HEK293 (cell line): Measurements from ENCODE around the gene CMTM1.

Source experiments
- GFI1B ChIP-seq: fragments of 450-650 bp; formaldehyde crosslinking; IDR thresholded peaks from 2 replicates; pipeline ENCODE4 v1.5.1; 2016; ENCODE audit warnings: missing biosample characterization, missing genetic modification characterization
- KLF8 ChIP-seq: fragments of 450-650 bp; formaldehyde crosslinking; IDR thresholded peaks from 2 replicates; pipeline ENCODE4 v1.5.1; 2016; ENCODE audit warnings: missing biosample characterization, missing genetic modification characterization
- OSR2 ChIP-seq: fragments of 450-650 bp; formaldehyde crosslinking; IDR thresholded peaks from 2 replicates; pipeline ENCODE4 v1.5.1; 2016; ENCODE audit warnings: missing biosample characterization, missing genetic modification characterization
- PRDM6 ChIP-seq: fragments of 450-650 bp; formaldehyde crosslinking; IDR thresholded peaks from 2 replicates; pipeline ENCODE4 v1.5.1; 2017; ENCODE audit warnings: missing biosample characterization, missing genetic modification characterization
- SCRT1 ChIP-seq: fragments of 450-650 bp; formaldehyde crosslinking; IDR thresholded peaks from 2 replicates; pipeline ENCODE4 v1.5.1; 2016; ENCODE audit warnings: missing biosample characterization, missing genetic modification characterization, borderline replicate concordance
- YY1 ChIP-seq: fragments of 450-650 bp; formaldehyde crosslinking; IDR thresholded peaks from 2 replicates; pipeline ENCODE4 v1.5.1; 2018; ENCODE audit warnings: missing biosample characterization, missing genetic modification characterization
- ZNF121 ChIP-seq: fragments of 450-650 bp; formaldehyde crosslinking; IDR thresholded peaks from 2 replicates; pipeline ENCODE4 v1.5.1; 2016; ENCODE audit warnings: missing biosample characterization, missing genetic modification characterization
- ZNF138 ChIP-seq: fragments of 450-650 bp; formaldehyde crosslinking; IDR thresholded peaks from 2 replicates; pipeline ENCODE4 v1.5.1; 2016; ENCODE audit warnings: missing biosample characterization, missing genetic modification characterization, borderline replicate concordance
- ZNF174 ChIP-seq: fragments of 450-650 bp; formaldehyde crosslinking; IDR thresholded peaks from 2 replicates; pipeline ENCODE4 v1.5.0; 2017; ENCODE audit warnings: missing biosample characterization, mild to moderate bottlenecking, missing genetic modification characterization
- ZNF280D ChIP-seq: fragments of 450-650 bp; formaldehyde crosslinking; IDR thresholded peaks from 2 replicates; pipeline ENCODE4 v1.5.1; 2016; ENCODE audit warnings: missing biosample characterization, missing genetic modification characterization
- ZNF324 ChIP-seq: fragments of 450-650 bp; formaldehyde crosslinking; IDR thresholded peaks from 2 replicates; pipeline ENCODE4 v1.5.1; 2016; ENCODE audit warnings: missing biosample characterization, missing genetic modification characterization
- ZNF398 ChIP-seq: fragments of 450-650 bp; formaldehyde crosslinking; IDR thresholded peaks from 2 replicates; pipeline ENCODE4 v1.5.1; 2017; ENCODE audit warnings: missing biosample characterization, missing genetic modification characterization
- ZNF423 ChIP-seq: fragments of 450-650 bp; formaldehyde crosslinking; IDR thresholded peaks from 2 replicates; pipeline ENCODE4 v1.5.1; 2016; ENCODE audit warnings: missing biosample characterization, missing genetic modification characterization
- ZNF449 ChIP-seq: fragments of 450-650 bp; formaldehyde crosslinking; IDR thresholded peaks from 2 replicates; pipeline ENCODE4 v1.5.1; 2017; ENCODE audit warnings: missing biosample characterization, mild to moderate bottlenecking, missing genetic modification characterization, moderate library complexity
- ZNF518A ChIP-seq: fragments of 450-650 bp; formaldehyde crosslinking; conservative IDR thresholded peaks from 2 replicates; pipeline ENCODE4 v1.5.1; 2016; ENCODE audit warnings: low read depth, missing biosample characterization, missing genetic modification characterization
- ZNF585B ChIP-seq: fragments of 450-650 bp; formaldehyde crosslinking; IDR thresholded peaks from 2 replicates; pipeline ENCODE4 v1.5.1; 2016; ENCODE audit warnings: missing biosample characterization, missing genetic modification characterization
- ZNF626 ChIP-seq: fragments of 450-650 bp; sonication (Bioruptor Pico); formaldehyde crosslinking; IDR thresholded peaks from 2 replicates; pipeline ENCODE4 v1.5.1; 2018; ENCODE audit warnings: missing biosample characterization, missing genetic modification characterization, inconsistent platforms
- ZNF707 ChIP-seq: fragments of 450-650 bp; formaldehyde crosslinking; IDR thresholded peaks from 2 replicates; pipeline ENCODE4 v1.5.1; 2016; ENCODE audit warnings: missing biosample characterization, missing genetic modification characterization
- ZNF776 ChIP-seq: fragments of 450-650 bp; formaldehyde crosslinking; IDR thresholded peaks from 2 replicates; pipeline ENCODE4 v1.5.0; 2017; ENCODE audit warnings: missing biosample characterization, missing genetic modification characterization, borderline replicate concordance
- ZNF792 ChIP-seq: fragments of 450-650 bp; formaldehyde crosslinking; IDR thresholded peaks from 2 replicates; pipeline ENCODE4 v1.5.1; 2016; ENCODE audit warnings: missing biosample characterization, missing genetic modification characterization
- ZNF837 ChIP-seq: fragments of 450-650 bp; formaldehyde crosslinking; IDR thresholded peaks from 2 replicates; pipeline ENCODE4 v1.5.1; 2016; ENCODE audit warnings: missing biosample characterization, missing genetic modification characterization
- ZSCAN23 ChIP-seq: fragments of 450-650 bp; formaldehyde crosslinking; IDR thresholded peaks from 2 replicates; pipeline ENCODE4 v1.5.1; 2016; ENCODE audit warnings: missing biosample characterization, missing genetic modification characterization
- ZSCAN30 ChIP-seq: fragments of 450-650 bp; IDR thresholded peaks from 2 replicates; pipeline ENCODE4 v1.5.1; 2018; ENCODE audit warnings: missing biosample characterization, mild to moderate bottlenecking, missing genetic modification characterization, moderate library complexity
- ZSCAN5A ChIP-seq: fragments of 450-650 bp; formaldehyde crosslinking; IDR thresholded peaks from 2 replicates; pipeline ENCODE4 v1.5.1; 2016; ENCODE audit warnings: missing biosample characterization, missing genetic modification characterization

CMTM1 gene

GRCh38 chr16:66549284-66550131 is 16.7 kb upstream of the CMTM1 start, which contains the start of gene TK2 (continued):
- TF ChIP-seq ZNF626 (tag by site-specific recombination) (no peak), ZSCAN5A (tag by site-specific recombination) (no peak), ZNF518A (0 out of 2 replicates have a peak, but pooled peaks have one; percentile 36), ZNF449 (tag by site-specific recombination) (no peak; the same call in 1 of the 2 replicates), ZNF280D (tag by site-specific recombination) (no peak), ZNF324 (tag by site-specific recombination) (no peak), SCRT1 (tag by site-specific recombination) (0 out of 2 replicates have a peak, but pooled peaks have one; percentile 56), ZNF423 (tag by site-specific recombination) (no peak), ZNF837 (tag by site-specific recombination) (no peak), ZNF792 (tag by site-specific recombination) (no peak), ZNF121 (tag by site-specific recombination) (no peak), YY1 (peak; percentile 36; the same call in 1 of the 2 replicates), ZSCAN30 (tag by site-specific recombination) (peak; percentile 51), ZNF138 (tag by site-specific recombination) (no peak), OSR2 (tag by site-specific recombination) (no peak), ZSCAN23 (tag by site-specific recombination) (0 out of 2 replicates have a peak, but pooled peaks have one; percentile 22), ZNF174 (tag by site-specific recombination) (no peak), ZNF707 (no peak), ZNF776 (no peak), ZNF398 (tag by site-specific recombination) (peak; percentile 32; the same call in 1 of the 2 replicates), KLF8 (no peak), GFI1B (tag by site-specific recombination) (no peak), PRDM6 (tag by site-specific recombination) (no peak), ZNF585B (no peak)
